VCaP (cell line): ENCODE results near the gene NXPH3.

Experiments used
- H3K27ac ChIP-seq: fragments of 450-650 bp; 2 replicates; pipeline ENCODE4 v1.5.1; 2017
- CTCF ChIP-seq: fragments of 450-650 bp; conservative IDR thresholded peaks from 2 replicates; pipeline ENCODE4 v1.5.1; 2017; ENCODE audit warnings: mild to moderate bottlenecking, moderate library complexity

The NXPH3 gene

GRCh38 chr17:49570540-49571242 lies 5.0 kb upstream of the NXPH3 start:
- no peak for TF ChIP-seq CTCF
- H3K27ac ChIP-seq, result peak overlapping the region; percentile 59

GRCh38 chr17:49571283-49571682 lies 4.4 kb upstream of the NXPH3 start:
- no peak overlapping the region for H3K27ac ChIP-seq
- TF ChIP-seq CTCF, result no peak

GRCh38 chr17:49571764-49572163 lies 3.9 kb upstream of the NXPH3 start:
- no peak overlapping the region for H3K27ac ChIP-seq
- TF ChIP-seq CTCF, result no peak

GRCh38 chr17:49572226-49572625 lies 3.4 kb upstream of the NXPH3 start:
- H3K27ac ChIP-seq, result no peak overlapping the region
- TF ChIP-seq CTCF, result no peak

GRCh38 chr17:49572806-49573420 lies 2.8 kb upstream of the NXPH3 start:
- no peak for TF ChIP-seq CTCF

GRCh38 chr17:49573510-49574322 lies 2.0 kb upstream of the NXPH3 start:
- H3K27ac ChIP-seq, result no peak overlapping the region
- no peak for TF ChIP-seq CTCF

More at GRCh38 chr17:49572806-49573420, 2.8 kb upstream of the NXPH3 start:
- no peak overlapping the region for H3K27ac ChIP-seq

GRCh38 chr17:49574323-49574781 lies 1.3 kb upstream of the NXPH3 start:
- H3K27ac ChIP-seq, result no peak overlapping the region
- no peak for TF ChIP-seq CTCF
